ENCODE data around the gene APOL5.

- TF ChIP-seq CTCF (IDR thresholded peaks at IDR 0.05) (no peak), POLR2AphosphoS5 (IDR thresholded peaks at IDR 0.05) (no peak)
Observed at GRCh38 chr22:35703861-35704584, 13.6 kb upstream of the APOL5 start.
